Measurements from ENCODE around the gene YTHDF1. TPM values are rescaled to one million over a fixed set of nuclear protein-coding genes. Genes with fewer than 3 reads are reported as not detected.

The YTHDF1 gene
- total RNA-seq, 1 donor from 2014 or later: 62.1 TPM

DNA sequence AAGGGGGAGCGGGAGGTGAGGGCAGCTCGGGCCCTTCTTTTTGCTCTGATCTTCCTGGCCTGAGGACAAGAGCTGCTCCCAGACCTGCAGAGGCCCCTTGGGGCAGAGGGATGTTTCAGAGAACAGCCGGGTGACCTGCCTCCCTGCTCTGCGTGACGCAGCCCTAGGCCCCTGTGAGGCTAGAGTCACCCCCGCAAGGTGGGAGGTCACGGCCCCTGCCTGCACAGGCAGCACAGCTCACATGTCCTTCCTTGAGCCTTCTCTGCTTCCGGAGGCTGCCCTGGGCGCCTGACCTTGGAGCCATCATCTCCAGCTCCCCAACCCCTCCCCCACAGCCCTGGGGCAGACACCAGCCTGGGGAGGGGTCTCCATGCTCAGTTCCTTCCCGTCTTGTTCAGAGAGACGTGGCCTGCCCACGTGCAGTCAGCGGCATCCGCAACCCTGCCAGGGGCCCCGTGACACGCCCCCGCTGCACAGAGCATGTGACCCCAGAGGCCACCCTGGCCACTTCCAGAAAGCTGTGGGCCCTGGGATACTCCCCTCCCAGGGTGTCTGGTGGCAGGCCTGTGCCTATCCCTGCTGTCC lies 19.6 kb upstream of the YTHDF1 start, which contains the start of gene BIRC7:
BIRC7 (plus strand) TSS at position 507 of the 585 bp plus-strand sequence. CDS start 192 bp downstream, outside the sequence.
- no peaks in the 10 kb centered on the region for H3K36me3 Mint-ChIP-seq (ENCODE audit: low read depth, unreplicated experiment)
- H3K27me3 Mint-ChIP-seq (ENCODE audit: unreplicated experiment): no peaks in the 10 kb centered on the region
- no peak within 1 kb of the TSS for H3K27ac Mint-ChIP-seq (ENCODE audit: unreplicated experiment)
- TF ChIP-seq, protein P1, sequence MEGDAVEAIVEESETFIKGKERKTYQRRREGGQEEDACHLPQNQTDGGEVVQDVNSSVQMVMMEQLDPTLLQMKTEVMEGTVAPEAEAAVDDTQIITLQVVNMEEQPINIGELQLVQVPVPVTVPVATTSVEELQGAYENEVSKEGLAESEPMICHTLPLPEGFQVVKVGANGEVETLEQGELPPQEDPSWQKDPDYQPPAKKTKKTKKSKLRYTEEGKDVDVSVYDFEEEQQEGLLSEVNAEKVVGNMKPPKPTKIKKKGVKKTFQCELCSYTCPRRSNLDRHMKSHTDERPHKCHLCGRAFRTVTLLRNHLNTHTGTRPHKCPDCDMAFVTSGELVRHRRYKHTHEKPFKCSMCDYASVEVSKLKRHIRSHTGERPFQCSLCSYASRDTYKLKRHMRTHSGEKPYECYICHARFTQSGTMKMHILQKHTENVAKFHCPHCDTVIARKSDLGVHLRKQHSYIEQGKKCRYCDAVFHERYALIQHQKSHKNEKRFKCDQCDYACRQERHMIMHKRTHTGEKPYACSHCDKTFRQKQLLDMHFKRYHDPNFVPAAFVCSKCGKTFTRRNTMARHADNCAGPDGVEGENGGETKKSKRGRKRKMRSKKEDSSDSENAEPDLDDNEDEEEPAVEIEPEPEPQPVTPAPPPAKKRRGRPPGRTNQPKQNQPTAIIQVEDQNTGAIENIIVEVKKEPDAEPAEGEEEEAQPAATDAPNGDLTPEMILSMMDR (IDR thresholded peaks at IDR 0.05; ENCODE audit: unreplicated experiment): no peak
- no peak within 1 kb of the TSS for H3K4me3 Mint-ChIP-seq (ENCODE audit: unreplicated experiment)
- no peaks in the 10 kb centered on the region for H3K9me3 Mint-ChIP-seq (ENCODE audit: unreplicated experiment)
- DNase-seq (ENCODE audit: low spot score): no peak
- H3K4me1 Mint-ChIP-seq (ENCODE audit: unreplicated experiment): no peaks in the 10 kb centered on the region

GRCh38 chr20:63234693-63235398 lies 18.9 kb upstream of the YTHDF1 start:
- Mint-ChIP-seq H3K27ac (ENCODE audit: unreplicated experiment) (no peak overlapping the region), H3K9me3 (ENCODE audit: unreplicated experiment) (no peaks in the 10 kb centered on the region), H3K27me3 (ENCODE audit: unreplicated experiment) (peaks cover under 1% of the 10 kb centered on the region), H3K4me3 (ENCODE audit: unreplicated experiment) (no peak overlapping the region), H3K4me1 (ENCODE audit: unreplicated experiment) (peaks cover 6% of the 10 kb centered on the region), H3K36me3 (ENCODE audit: low read depth, unreplicated experiment) (no peaks in the 10 kb centered on the region)
- peak; percentile 58 for DNase-seq (ENCODE audit: low spot score)
- TF ChIP-seq, protein P1 (IDR thresholded peaks at IDR 0.05; ENCODE audit: unreplicated experiment): peak; percentile 54

GRCh38 chr20:63233924-63234323 lies 18.0 kb upstream of the YTHDF1 start:
- no peak for DNase-seq (ENCODE audit: low spot score)
- Mint-ChIP-seq H3K4me3 (ENCODE audit: unreplicated experiment) (no peak overlapping the region), H3K27me3 (ENCODE audit: unreplicated experiment) (peaks cover 5% of the 10 kb centered on the region), H3K27ac (ENCODE audit: unreplicated experiment) (no peak overlapping the region), H3K9me3 (ENCODE audit: unreplicated experiment) (no peaks in the 10 kb centered on the region), H3K36me3 (ENCODE audit: low read depth, unreplicated experiment) (no peaks in the 10 kb centered on the region), H3K4me1 (ENCODE audit: unreplicated experiment) (peaks cover 8% of the 10 kb centered on the region)
- TF ChIP-seq, protein P1 (IDR thresholded peaks at IDR 0.05; ENCODE audit: unreplicated experiment): no peak

- DNase-seq (ENCODE audit: low spot score): no peak
- TF ChIP-seq, protein P1 (IDR thresholded peaks at IDR 0.05; ENCODE audit: unreplicated experiment): no peak
- Mint-ChIP-seq H3K9me3 (ENCODE audit: unreplicated experiment) (no peaks in the 10 kb centered on the region), H3K27me3 (ENCODE audit: unreplicated experiment) (peaks cover 5% of the 10 kb centered on the region), H3K27ac (ENCODE audit: unreplicated experiment) (no peak overlapping the region), H3K36me3 (ENCODE audit: low read depth, unreplicated experiment) (no peaks in the 10 kb centered on the region), H3K4me1 (ENCODE audit: unreplicated experiment) (peaks cover 8% of the 10 kb centered on the region), H3K4me3 (ENCODE audit: unreplicated experiment) (no peak overlapping the region)
These were observed 17.1 kb upstream of the YTHDF1 start for GRCh38 chr20:63233061-63233344.
